Posterior cingulate gyrus (tissue), 11 donors: ENCODE measurements around the gene IGF1R.
A peak's percentile ranks its signal among the peaks of the same experiment; 100 is the strongest.

ENCODE experiments used
- DNase-seq, 10 donors: peaks; one replicate each; pipeline versions ENCODE4 v3.0.0 to v3.0.0-alpha.2; 2020 to 2021; ENCODE audit warnings: mixed read lengths in 3 of 10
- intact Hi-C: fragments of 100-400 bp; cut with DNase I; formaldehyde crosslinking; loops from one replicate; pipeline ENCODE4 v1.15.1; 2023

Gene IGF1R

GRCh38 chr15:98843844-98844243 is 195.5 kb downstream of the IGF1R start:
- intact Hi-C loops: no loop called here
- DNase-seq: no peak

GRCh38 chr15:98844261-98844660 is 195.9 kb downstream of the IGF1R start:
- DNase-seq: no peak
- intact Hi-C loops: no loop called here

DNA sequence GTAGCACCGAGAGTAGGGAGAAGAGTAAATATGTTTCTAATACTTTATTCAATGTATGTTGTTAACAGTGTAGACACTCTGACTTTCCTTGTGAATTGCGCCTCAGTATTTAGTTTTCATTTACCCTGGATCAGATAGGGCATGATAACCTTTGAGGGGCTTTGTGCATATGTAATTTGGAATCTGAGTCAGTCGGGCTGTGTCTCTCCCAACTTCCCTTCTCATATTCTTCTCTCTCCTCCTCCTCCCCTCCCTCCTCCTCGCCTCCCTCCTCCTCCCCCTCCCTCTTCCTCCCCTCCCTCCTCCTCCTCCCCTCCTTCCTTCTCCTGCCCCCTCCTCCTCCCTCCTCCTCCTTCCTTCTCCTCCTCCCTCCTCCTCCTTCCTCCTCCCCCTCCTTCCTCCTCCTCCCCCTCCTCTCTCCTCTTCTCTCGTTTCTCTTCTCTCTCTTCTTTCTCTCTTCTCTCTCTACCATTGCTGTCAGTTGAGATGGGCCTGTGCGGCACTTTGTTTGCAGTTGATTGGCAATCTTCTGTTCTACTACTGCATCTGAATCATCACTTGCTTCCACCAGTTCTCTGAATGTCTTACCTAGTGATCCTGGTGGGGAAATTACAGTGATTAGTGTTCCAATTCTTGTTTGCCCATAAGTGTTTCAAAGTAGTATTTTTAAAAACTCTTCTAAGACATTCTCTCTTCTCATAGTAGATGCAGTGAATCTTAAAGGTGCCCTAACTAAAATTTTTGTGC is 197.0 kb downstream of the IGF1R start:
- DNase-seq: no peak
- intact Hi-C loops: no loop called here

DNA sequence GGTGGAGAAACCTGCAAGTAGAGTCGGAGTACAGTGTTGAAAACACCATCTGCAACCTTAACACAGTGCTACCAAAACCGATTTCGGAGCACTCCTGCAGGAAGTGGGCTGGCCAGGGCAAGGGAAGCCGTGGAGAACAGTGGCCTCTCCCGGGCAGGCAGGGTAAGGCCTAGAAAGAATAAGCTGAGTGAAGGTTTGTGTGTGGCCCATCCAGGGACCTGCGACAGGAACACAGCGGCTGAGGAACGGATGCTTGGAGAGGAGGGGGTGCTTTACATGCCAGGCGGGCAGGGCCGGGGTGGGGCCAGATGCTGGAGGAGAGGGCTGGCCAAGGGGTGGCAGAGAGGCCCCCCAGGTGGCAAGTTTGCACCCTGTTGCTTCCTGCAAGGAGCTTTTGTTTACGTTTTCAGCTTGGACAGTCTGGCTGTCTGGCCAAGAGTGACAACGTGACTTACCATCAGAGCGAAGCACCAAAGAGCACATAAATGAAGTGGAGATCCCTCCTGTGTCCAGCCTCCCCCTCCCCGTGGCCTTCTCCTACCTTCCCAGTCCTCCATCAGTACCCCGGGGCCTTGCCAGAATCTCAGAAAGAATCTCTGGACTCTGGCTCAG is 202.7 kb downstream of the IGF1R start:
- intact Hi-C loops: no loop called here
- DNase-seq: peak; percentile 59 to 97 (median 83)

- intact Hi-C loops: no loop called here
Observed at GRCh38 chr15:98853161-98853560, 204.8 kb downstream of the IGF1R start.

GRCh38 chr15:98853617-98854420 is 205.5 kb downstream of the IGF1R start:
- DNase-seq: peak in 3 of 10 donors; percentile 68 to 86 (median 71)
- intact Hi-C loops: no loop called here

More at GRCh38 chr15:98853161-98853560, 204.8 kb downstream of the IGF1R start:
- DNase-seq: peak; percentile 86 to 99 (median 92)

DNA sequence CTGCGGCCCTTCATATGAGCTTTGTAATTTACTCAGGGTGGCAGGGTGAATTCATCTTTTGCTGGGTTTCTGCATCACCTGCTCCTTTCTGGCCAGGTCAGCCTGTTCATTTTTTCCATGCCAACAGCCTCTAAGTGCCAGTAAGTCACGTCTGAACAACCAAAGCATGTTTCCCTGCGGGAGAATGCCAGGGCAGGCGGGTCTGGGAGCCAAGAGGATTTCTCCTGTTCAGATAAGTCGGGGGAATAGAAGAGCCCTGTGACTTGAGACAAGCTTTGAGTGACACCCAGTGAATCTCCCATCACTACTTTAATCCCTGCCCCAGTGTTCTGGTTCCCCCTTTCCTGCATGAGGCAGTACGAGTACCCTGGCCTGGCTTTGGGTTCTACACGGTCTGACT is 206.2 kb downstream of the IGF1R start:
- intact Hi-C loops: no loop called here
- DNase-seq: no peak

DNA sequence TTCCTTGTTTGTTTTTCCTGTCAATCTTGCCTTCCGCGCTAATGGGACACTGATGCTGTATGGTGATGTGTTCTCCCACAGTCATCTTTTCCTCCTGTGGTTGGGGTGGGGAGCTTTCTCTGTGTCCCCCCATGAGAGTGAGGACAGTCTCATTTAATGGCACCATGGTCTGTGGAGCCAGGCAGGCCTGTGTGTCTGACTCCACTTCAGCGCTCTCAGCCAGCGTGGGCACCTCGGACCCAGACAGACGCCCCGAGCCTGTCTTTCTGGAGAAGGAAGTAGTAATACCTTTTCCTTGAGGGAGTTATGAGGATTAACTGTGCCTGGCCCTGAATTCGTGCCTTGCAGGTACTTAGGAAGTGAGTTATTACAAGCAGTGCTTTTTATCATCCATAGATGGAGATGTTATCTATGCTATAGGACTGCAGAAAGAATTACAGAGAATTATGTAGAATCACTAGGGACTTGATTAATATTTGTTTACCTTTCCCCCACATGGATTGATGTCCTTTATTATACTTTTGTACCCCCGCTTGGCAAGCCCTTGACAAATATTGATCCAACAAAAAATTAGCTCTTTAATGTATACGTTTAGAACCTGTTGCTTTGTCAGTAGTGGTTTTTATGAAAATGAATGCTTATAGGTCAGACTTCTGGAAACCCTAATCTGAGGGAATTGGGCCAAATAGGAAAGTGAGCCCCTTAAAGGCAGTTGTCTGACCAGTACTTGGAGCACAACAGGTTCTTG is 206.9 kb downstream of the IGF1R start:
- no peak for DNase-seq
- intact Hi-C loops: loop anchor here (5.0 kb wide), 1 partner anchor 202 kb away; no protein-coding TSS in a partner anchor

DNA sequence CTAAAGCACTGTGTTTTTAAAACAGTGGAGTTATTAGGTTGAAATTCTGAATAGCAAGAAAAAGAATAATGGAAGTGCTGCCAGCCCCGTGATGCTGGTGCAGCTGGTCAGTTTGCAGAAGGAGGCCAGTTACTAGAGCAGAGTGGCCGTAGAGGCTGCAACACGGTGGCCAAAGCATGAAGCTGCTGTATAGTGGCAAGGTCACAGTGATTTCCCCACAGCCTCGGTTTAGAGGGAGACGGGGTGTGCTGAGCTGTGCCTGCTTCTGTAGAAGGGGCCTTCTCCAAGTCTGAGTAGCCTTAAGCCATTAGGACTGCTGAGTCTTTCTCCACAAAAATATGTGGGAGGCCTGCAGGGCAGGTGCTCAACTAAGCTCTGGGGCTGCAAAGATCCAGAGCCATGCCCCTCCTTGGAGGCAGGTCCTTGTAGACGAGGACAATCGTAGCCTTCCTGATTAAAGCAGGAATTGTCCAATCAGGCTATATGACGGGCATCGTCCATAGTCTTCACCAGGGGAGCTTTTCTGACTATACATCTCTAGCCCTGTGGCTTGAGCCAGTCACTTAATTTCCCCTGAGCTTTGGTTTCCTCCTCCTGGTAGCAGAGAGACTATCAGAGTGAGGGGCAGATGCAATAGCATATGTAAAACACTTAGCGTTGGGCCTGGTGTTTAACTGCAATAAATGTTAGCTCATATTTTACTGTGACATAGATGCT is 207.6 kb downstream of the IGF1R start:
- DNase-seq: peak in 2 of 10 donors; percentile 37 to 74

GRCh38 chr15:98856532-98856907 is 208.2 kb downstream of the IGF1R start:
- intact Hi-C loops: loop anchor here (5.0 kb wide), 1 partner anchor 201 kb away; no protein-coding TSS in a partner anchor
- DNase-seq: no peak

More for the DNA sequence above, 207.6 kb downstream of the IGF1R start:
- intact Hi-C loops: loop anchor here (5.0 kb wide), 1 partner anchor 201 kb away; no protein-coding TSS in a partner anchor

- intact Hi-C loops: loop anchor here (5.0 kb wide), 1 partner anchor 199 kb away; no protein-coding TSS in a partner anchor
- no peak for DNase-seq
Observed at GRCh38 chr15:98858610-98859023, 210.3 kb downstream of the IGF1R start.

GRCh38 chr15:98859149-98859548 is 210.8 kb downstream of the IGF1R start:
- DNase-seq: no peak
- intact Hi-C loops: loop anchor here (5.0 kb wide), 1 partner anchor 198 kb away; no protein-coding TSS in a partner anchor

DNA sequence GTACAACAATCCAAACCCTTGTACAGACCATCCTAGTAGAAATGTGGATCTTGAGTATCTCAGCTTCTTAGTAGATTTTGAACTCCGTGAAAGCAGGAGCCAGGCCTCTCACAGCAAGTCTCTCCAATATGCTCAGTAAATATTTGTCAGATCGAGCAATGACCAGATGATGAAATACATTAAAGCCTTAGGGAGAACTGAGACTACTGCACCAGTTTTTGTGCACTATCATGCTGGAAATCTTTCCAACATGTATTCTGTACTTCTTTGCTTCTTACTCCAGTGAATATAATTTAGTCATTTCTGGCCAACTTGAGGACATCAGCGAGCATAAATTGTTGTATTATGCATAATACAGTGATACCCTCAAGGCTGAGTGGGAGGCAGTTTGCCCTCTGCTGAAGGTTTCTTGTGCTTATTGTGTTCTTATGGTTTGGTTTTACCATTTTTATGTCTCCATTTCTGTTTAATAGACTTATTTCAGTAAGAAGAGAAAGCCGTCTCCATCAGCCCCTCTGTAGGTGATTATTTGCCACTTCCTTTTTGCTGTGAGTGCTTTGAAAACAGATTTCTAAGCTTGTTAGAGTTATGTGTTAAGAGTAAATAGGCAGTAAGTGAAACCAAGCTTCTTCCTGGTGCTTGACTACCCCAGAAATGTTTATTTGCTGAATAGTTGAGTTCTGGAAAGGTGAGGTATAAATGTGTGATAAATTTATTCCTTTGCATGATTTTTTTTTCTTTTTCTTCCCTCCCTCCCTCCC is 212.1 kb downstream of the IGF1R start:
- DNase-seq: no peak
- intact Hi-C loops: no loop called here

DNA sequence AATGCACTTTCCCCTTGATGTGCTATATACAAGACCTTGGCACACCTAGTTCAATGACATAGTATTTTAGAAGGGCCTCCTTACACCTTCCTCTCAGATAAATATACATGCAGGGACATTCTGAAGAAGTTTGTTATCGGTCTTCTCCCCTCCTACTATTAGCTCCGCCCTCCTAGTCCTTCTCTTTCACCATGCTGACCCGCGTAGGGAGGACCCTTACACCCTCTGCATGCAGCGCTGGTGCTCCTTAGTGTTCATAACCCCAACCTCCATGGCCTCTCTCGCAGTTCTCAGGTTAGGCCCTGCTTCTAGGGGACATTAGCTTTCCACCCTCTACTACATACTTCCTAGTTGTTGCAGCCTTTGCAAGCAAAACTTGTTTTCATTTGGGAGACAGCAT is 212.8 kb downstream of the IGF1R start:
- intact Hi-C loops: no loop called here
- DNase-seq: no peak

- intact Hi-C loops: no loop called here
- no peak for DNase-seq
Observed at GRCh38 chr15:98863983-98864382, 215.6 kb downstream of the IGF1R start.

GRCh38 chr15:98865397-98866339 is 217.3 kb downstream of the IGF1R start:
- intact Hi-C loops: loop anchor here (5.0 kb wide), 1 partner anchor 218 kb away; the partner anchor contains the start of gene IGF1R
- DNase-seq: peak; percentile 58 to 96 (median 76)

DNA sequence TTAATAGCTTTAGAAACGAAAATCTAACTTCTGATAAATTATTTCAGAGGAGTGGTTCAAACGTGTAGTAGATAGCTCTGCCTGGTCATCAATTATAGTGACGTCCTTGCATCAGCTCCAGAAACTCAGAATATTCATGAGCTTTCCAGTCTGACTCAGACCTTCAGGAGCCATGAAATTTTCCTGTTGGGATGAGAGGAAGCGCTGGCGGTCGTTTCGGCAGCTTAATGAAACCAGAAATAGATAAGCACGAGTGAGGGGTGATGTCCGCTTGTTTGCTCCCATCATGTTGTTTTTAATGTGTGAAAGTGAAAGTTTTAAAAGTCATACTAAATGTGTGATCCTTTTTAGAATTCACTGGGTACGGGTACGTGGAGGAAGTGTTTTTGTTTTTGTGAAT is 218.2 kb downstream of the IGF1R start:
- intact Hi-C loops: loop anchor here (5.0 kb wide), 1 partner anchor 219 kb away; the partner anchor contains the start of gene IGF1R

More for the DNA sequence above, 218.2 kb downstream of the IGF1R start:
- no peak for DNase-seq
